Measurements from ENCODE around the gene WDR4. TPM values are rescaled to one million over a fixed set of nuclear protein-coding genes. Genes with fewer than 3 reads are reported as not detected.

The WDR4 gene
- total RNA-seq, 1 donor from 2014 or later: 21.7 TPM

- H3K27ac Mint-ChIP-seq: no peak overlapping the region
- peaks cover 11% of the 10 kb centered on the region for H3K27me3 Mint-ChIP-seq (ENCODE audit: low read depth)
- TF ChIP-seq CTCF (IDR thresholded peaks at IDR 0.05; ENCODE audit: unreplicated experiment): no peak
- DNase-seq (ENCODE audit: low spot score in 2 of 2, unreplicated experiment in 2 of 2): peak in 1 of 2 experiments; percentile 36
- no peaks in the 10 kb centered on the region for H3K9me3 Mint-ChIP-seq
- no peak overlapping the region for H3K4me3 Mint-ChIP-seq
- peaks cover 5% of the 10 kb centered on the region for H3K36me3 Mint-ChIP-seq
- peaks cover 3% of the 10 kb centered on the region for H3K4me1 Mint-ChIP-seq
These were observed 42.5 kb downstream of the WDR4 start for GRCh38 chr21:42836767-42837301.

GRCh38 chr21:42836402-42836666, 43.0 kb downstream of the WDR4 start:
- no peak for DNase-seq (ENCODE audit: low spot score in 2 of 2, unreplicated experiment in 2 of 2)
- H3K27ac Mint-ChIP-seq: no peak overlapping the region

GRCh38 chr21:42835611-42836401, 43.5 kb downstream of the WDR4 start:
- Mint-ChIP-seq H3K27ac (no peak overlapping the region), H3K4me1 (peaks cover 3% of the 10 kb centered on the region), H3K36me3 (peaks cover 5% of the 10 kb centered on the region), H3K9me3 (no peaks in the 10 kb centered on the region), H3K4me3 (no peak overlapping the region), H3K27me3 (ENCODE audit: low read depth) (peaks cover 15% of the 10 kb centered on the region)
- no peak for TF ChIP-seq CTCF (IDR thresholded peaks at IDR 0.05; ENCODE audit: unreplicated experiment)
- peak in 1 of 2 experiments; percentile 16 for DNase-seq (ENCODE audit: low spot score in 2 of 2, unreplicated experiment in 2 of 2)

More at GRCh38 chr21:42836402-42836666, 43.0 kb downstream of the WDR4 start:
- TF ChIP-seq CTCF (IDR thresholded peaks at IDR 0.05; ENCODE audit: unreplicated experiment): no peak
- no peak overlapping the region for H3K4me3 Mint-ChIP-seq
- H3K4me1 Mint-ChIP-seq: peaks cover 3% of the 10 kb centered on the region
- H3K27me3 Mint-ChIP-seq (ENCODE audit: low read depth): peaks cover 14% of the 10 kb centered on the region
- peaks cover 5% of the 10 kb centered on the region for H3K36me3 Mint-ChIP-seq
- no peaks in the 10 kb centered on the region for H3K9me3 Mint-ChIP-seq

GRCh38 chr21:42835211-42835610, 44.1 kb downstream of the WDR4 start:
- Mint-ChIP-seq H3K4me3 (no peak overlapping the region), H3K4me1 (peaks cover 3% of the 10 kb centered on the region), H3K27ac (no peak overlapping the region), H3K36me3 (peaks cover 5% of the 10 kb centered on the region), H3K27me3 (ENCODE audit: low read depth) (peaks cover 17% of the 10 kb centered on the region), H3K9me3 (no peaks in the 10 kb centered on the region)
- DNase-seq (ENCODE audit: low spot score in 2 of 2, unreplicated experiment in 2 of 2): peak in 1 of 2 experiments; percentile 22
- no peak for TF ChIP-seq CTCF (IDR thresholded peaks at IDR 0.05; ENCODE audit: unreplicated experiment)

- H3K9me3 Mint-ChIP-seq: no peaks in the 10 kb centered on the region
- no peak for TF ChIP-seq CTCF (IDR thresholded peaks at IDR 0.05; ENCODE audit: unreplicated experiment)
- peak in 1 of 2 experiments; percentile 24 for DNase-seq (ENCODE audit: low spot score in 2 of 2, unreplicated experiment in 2 of 2)
- no peak overlapping the region for H3K4me3 Mint-ChIP-seq
- H3K4me1 Mint-ChIP-seq: peaks cover 3% of the 10 kb centered on the region
- H3K27me3 Mint-ChIP-seq (ENCODE audit: low read depth): peaks cover 17% of the 10 kb centered on the region
- peaks cover 5% of the 10 kb centered on the region for H3K36me3 Mint-ChIP-seq
- H3K27ac Mint-ChIP-seq: no peak overlapping the region
These were observed 44.6 kb downstream of the WDR4 start for GRCh38 chr21:42834726-42835191.
